ENCODE data around the gene MAP2K1.
"Not testable (repeated sequence)": the region's sequence is repeated elsewhere in the genome, so short reads cannot be mapped to it uniquely, and the experiment has no call there.

Gene MAP2K1

GRCh38 chr15:66386204-66387123 lies at the start of gene MAP2K1:
Gene MAP2K1, plus strand, starts transcription at chr15:66386912. Its CDS starts 436 bp downstream, at chr15:66387348.
- peak; percentile 72 for TF ChIP-seq POLR2A (IDR thresholded peaks at IDR 0.05; ENCODE audit: low read depth, low read length)
- DNase-seq (ENCODE audit: insufficient read length, low spot score) (peak; percentile 83), FAIRE-seq (no peak)

- not testable (repeated sequence) for DNase-seq (ENCODE audit: insufficient read length, low spot score); FAIRE-seq
Measured at GRCh38 chr15:66348530-66348929, 38.2 kb upstream of the MAP2K1 start.

GRCh38 chr15:66356077-66356358 lies 30.7 kb upstream of the MAP2K1 start:
- no peak for DNase-seq (ENCODE audit: insufficient read length, low spot score)
- no peak for TF ChIP-seq POLR2A (IDR thresholded peaks at IDR 0.05; ENCODE audit: low read depth, low read length)
- no peak for FAIRE-seq

- FAIRE-seq (no peak), DNase-seq (ENCODE audit: insufficient read length, low spot score) (peak; percentile 83)
- peak; percentile 82 for TF ChIP-seq POLR2A (IDR thresholded peaks at IDR 0.05; ENCODE audit: low read depth, low read length)
Measured at GRCh38 chr15:66356359-66357236, 30.1 kb upstream of the MAP2K1 start, which contains the start of gene TIPIN. Gene TIPIN, minus strand, starts transcription at chr15:66356685. Its CDS starts 3,738 bp downstream, at chr15:66352947.

- no peak for DNase-seq (ENCODE audit: insufficient read length, low spot score)
- no peak for FAIRE-seq
- no peak for TF ChIP-seq POLR2A (IDR thresholded peaks at IDR 0.05; ENCODE audit: low read depth, low read length)
Measured at GRCh38 chr15:66359740-66360139, 27.0 kb upstream of the MAP2K1 start.

GRCh38 chr15:66361745-66362460 lies 24.8 kb upstream of the MAP2K1 start:
- FAIRE-seq; DNase-seq (ENCODE audit: insufficient read length, low spot score): not testable (repeated sequence)

GRCh38 chr15:66362776-66363175 lies 23.9 kb upstream of the MAP2K1 start:
- no peak for FAIRE-seq
- no peak for DNase-seq (ENCODE audit: insufficient read length, low spot score)
- TF ChIP-seq POLR2A (IDR thresholded peaks at IDR 0.05; ENCODE audit: low read depth, low read length) = no peak

- DNase-seq (ENCODE audit: insufficient read length, low spot score) (no peak), FAIRE-seq (no peak)
- TF ChIP-seq POLR2A (IDR thresholded peaks at IDR 0.05; ENCODE audit: low read depth, low read length) = no peak
Measured at GRCh38 chr15:66364944-66365528, 21.7 kb upstream of the MAP2K1 start.

GRCh38 chr15:66369773-66370651 lies 16.7 kb upstream of the MAP2K1 start:
- DNase-seq (ENCODE audit: insufficient read length, low spot score) (no peak), FAIRE-seq (no peak)
- no peak for TF ChIP-seq POLR2A (IDR thresholded peaks at IDR 0.05; ENCODE audit: low read depth, low read length)

- no peak for TF ChIP-seq POLR2A (IDR thresholded peaks at IDR 0.05; ENCODE audit: low read depth, low read length)
- no peak for DNase-seq (ENCODE audit: insufficient read length, low spot score)
- FAIRE-seq = no peak
Measured at GRCh38 chr15:66374179-66374578, 12.5 kb upstream of the MAP2K1 start.

- FAIRE-seq (no peak), DNase-seq (ENCODE audit: insufficient read length, low spot score) (no peak)
- TF ChIP-seq POLR2A (IDR thresholded peaks at IDR 0.05; ENCODE audit: low read depth, low read length) = no peak
Measured at GRCh38 chr15:66378814-66379430, 7.8 kb upstream of the MAP2K1 start.

GRCh38 chr15:66381376-66381775 lies 5.3 kb upstream of the MAP2K1 start:
- not testable (repeated sequence) for FAIRE-seq; DNase-seq (ENCODE audit: insufficient read length, low spot score)
